ENCODE data around the gene NCMAP.
"Not testable (repeated sequence)": the region's sequence is repeated elsewhere in the genome, so short reads cannot be mapped to it uniquely, and the experiment has no call there.

Gene NCMAP

GRCh38 chr1:24541711-24542346 is 14.1 kb upstream of the NCMAP start:
- DNase-seq (ENCODE audit: low read depth in 2 of 2) = no peak

GRCh38 chr1:24544239-24544638 is 11.6 kb upstream of the NCMAP start:
- no peak for DNase-seq (ENCODE audit: low read depth in 2 of 2)

GRCh38 chr1:24545662-24546061 is 10.2 kb upstream of the NCMAP start:
- no peak for DNase-seq (ENCODE audit: low read depth in 2 of 2)

GRCh38 chr1:24547195-24547594 is 8.7 kb upstream of the NCMAP start:
- no peak for DNase-seq (ENCODE audit: low read depth in 2 of 2)

- DNase-seq (ENCODE audit: low read depth in 2 of 2) = no peak
These were observed 7.8 kb upstream of the NCMAP start for GRCh38 chr1:24548070-24548469.

- not testable (repeated sequence) for DNase-seq (ENCODE audit: low read depth in 2 of 2)
These were observed 6.7 kb upstream of the NCMAP start for GRCh38 chr1:24549210-24549609.

- DNase-seq (ENCODE audit: low read depth in 2 of 2) = no peak
These were observed 4.5 kb upstream of the NCMAP start for GRCh38 chr1:24551290-24551959.

- no peak for DNase-seq (ENCODE audit: low read depth in 2 of 2)
These were observed 3.8 kb upstream of the NCMAP start for GRCh38 chr1:24551960-24552571.

GRCh38 chr1:24553931-24554330 is 2.0 kb upstream of the NCMAP start:
- DNase-seq (ENCODE audit: low read depth in 2 of 2) = no peak

GRCh38 chr1:24554714-24555113 is 1.2 kb upstream of the NCMAP start:
- no peak for DNase-seq (ENCODE audit: low read depth in 2 of 2)

GRCh38 chr1:24556414-24556795 is 518 bp downstream of the NCMAP start:
- no peak for DNase-seq (ENCODE audit: low read depth in 2 of 2)

GRCh38 chr1:24557220-24557619 is 1.3 kb downstream of the NCMAP start:
- DNase-seq (ENCODE audit: low read depth in 2 of 2) = no peak

- DNase-seq (ENCODE audit: low read depth in 2 of 2) = no peak
These were observed 1.8 kb downstream of the NCMAP start for GRCh38 chr1:24557711-24558131.

- no peak for DNase-seq (ENCODE audit: low read depth in 2 of 2)
These were observed 2.6 kb downstream of the NCMAP start for GRCh38 chr1:24558455-24558854.

GRCh38 chr1:24558902-24559791 is 3.3 kb downstream of the NCMAP start:
- no peak for DNase-seq (ENCODE audit: low read depth in 2 of 2)

- DNase-seq (ENCODE audit: low read depth in 2 of 2) = no peak
These were observed 4.5 kb downstream of the NCMAP start for GRCh38 chr1:24560361-24560760.

- DNase-seq (ENCODE audit: low read depth in 2 of 2) = no peak
These were observed 6.7 kb downstream of the NCMAP start for GRCh38 chr1:24562625-24563024.

GRCh38 chr1:24564695-24565094 is 8.8 kb downstream of the NCMAP start:
- no peak for DNase-seq (ENCODE audit: low read depth in 2 of 2)

- no peak for DNase-seq (ENCODE audit: low read depth in 2 of 2)
These were observed 10.5 kb downstream of the NCMAP start for GRCh38 chr1:24566236-24566867.

- no peak for DNase-seq (ENCODE audit: low read depth in 2 of 2)
These were observed 12.0 kb downstream of the NCMAP start for GRCh38 chr1:24567792-24568388.

- DNase-seq (ENCODE audit: low read depth in 2 of 2) = no peak
These were observed 12.6 kb downstream of the NCMAP start for GRCh38 chr1:24568475-24568874.

Measured in fibroblast of skin of left biceps (primary cell).